ENCODE measurements around the gene NUBPL.

Gene NUBPL

DNA sequence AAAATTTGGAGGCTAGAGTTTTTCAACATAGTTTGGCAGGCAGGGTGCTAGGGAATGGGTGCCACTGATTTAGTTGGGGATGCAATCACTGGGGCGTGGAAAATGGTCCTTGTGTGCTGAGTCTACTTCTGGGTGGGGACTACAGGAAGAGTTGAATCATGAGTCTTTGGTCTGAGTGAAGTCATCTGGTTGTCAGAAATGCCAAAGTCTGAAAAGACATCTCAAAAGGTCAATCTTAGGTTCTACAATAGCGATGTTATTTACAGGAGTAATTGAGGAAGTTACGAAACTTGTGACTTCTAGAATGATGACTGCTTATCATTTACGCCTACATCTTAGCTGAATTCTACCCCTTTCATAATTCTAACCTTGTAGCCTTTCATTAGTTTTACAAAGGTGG is 209.1 kb downstream of the NUBPL start:
- H3K9ac ChIP-seq = no peak overlapping the region
- no peak overlapping the region for H3K4me3 ChIP-seq (ENCODE audit: low read depth, low read length)
- no peaks in the 10 kb centered on the region for H3K4me1 ChIP-seq
- H3K27ac ChIP-seq = no peak overlapping the region
- peaks cover 2% of the 10 kb centered on the region for H3K79me2 ChIP-seq
- no peak overlapping the region for H2AFZ ChIP-seq
- TF ChIP-seq, protein P1, sequence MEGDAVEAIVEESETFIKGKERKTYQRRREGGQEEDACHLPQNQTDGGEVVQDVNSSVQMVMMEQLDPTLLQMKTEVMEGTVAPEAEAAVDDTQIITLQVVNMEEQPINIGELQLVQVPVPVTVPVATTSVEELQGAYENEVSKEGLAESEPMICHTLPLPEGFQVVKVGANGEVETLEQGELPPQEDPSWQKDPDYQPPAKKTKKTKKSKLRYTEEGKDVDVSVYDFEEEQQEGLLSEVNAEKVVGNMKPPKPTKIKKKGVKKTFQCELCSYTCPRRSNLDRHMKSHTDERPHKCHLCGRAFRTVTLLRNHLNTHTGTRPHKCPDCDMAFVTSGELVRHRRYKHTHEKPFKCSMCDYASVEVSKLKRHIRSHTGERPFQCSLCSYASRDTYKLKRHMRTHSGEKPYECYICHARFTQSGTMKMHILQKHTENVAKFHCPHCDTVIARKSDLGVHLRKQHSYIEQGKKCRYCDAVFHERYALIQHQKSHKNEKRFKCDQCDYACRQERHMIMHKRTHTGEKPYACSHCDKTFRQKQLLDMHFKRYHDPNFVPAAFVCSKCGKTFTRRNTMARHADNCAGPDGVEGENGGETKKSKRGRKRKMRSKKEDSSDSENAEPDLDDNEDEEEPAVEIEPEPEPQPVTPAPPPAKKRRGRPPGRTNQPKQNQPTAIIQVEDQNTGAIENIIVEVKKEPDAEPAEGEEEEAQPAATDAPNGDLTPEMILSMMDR (IDR thresholded peaks at IDR 0.05) = no peak
- H3K36me3 ChIP-seq (ENCODE audit: control insufficient read depth, insufficient read depth, low read length) = no peaks in the 10 kb centered on the region
- H3K4me2 ChIP-seq (ENCODE audit: low read length) = no peak overlapping the region
- H3K27me3 ChIP-seq (ENCODE audit: control insufficient read depth, insufficient read depth, low read length) = no peaks in the 10 kb centered on the region
- no peaks in the 10 kb centered on the region for H3K9me3 ChIP-seq (ENCODE audit: control insufficient read depth, low read length)

- Histone ChIP-seq H3K79me2 (peaks cover 2% of the 10 kb centered on the region), H3K4me3 (ENCODE audit: low read depth, low read length) (no peak overlapping the region), H3K27ac (no peak overlapping the region), H3K9ac (no peak overlapping the region), H2AFZ (no peak overlapping the region), H3K36me3 (ENCODE audit: control insufficient read depth, insufficient read depth, low read length) (no peaks in the 10 kb centered on the region), H3K27me3 (ENCODE audit: control insufficient read depth, insufficient read depth, low read length) (no peaks in the 10 kb centered on the region), H3K9me3 (ENCODE audit: control insufficient read depth, low read length) (no peaks in the 10 kb centered on the region), H3K4me2 (ENCODE audit: low read length) (no peak overlapping the region), H3K4me1 (no peaks in the 10 kb centered on the region)
- TF ChIP-seq, protein P1 (IDR thresholded peaks at IDR 0.05) = no peak
Measured at GRCh38 chr14:31774567-31774966, 213.4 kb downstream of the NUBPL start.

- Histone ChIP-seq H3K4me1 (no peaks in the 10 kb centered on the region), H3K9ac (no peak overlapping the region), H3K36me3 (ENCODE audit: control insufficient read depth, insufficient read depth, low read length) (no peaks in the 10 kb centered on the region), H3K79me2 (peaks cover 2% of the 10 kb centered on the region), H3K4me2 (ENCODE audit: low read length) (no peak overlapping the region), H2AFZ (no peak overlapping the region), H3K27me3 (ENCODE audit: control insufficient read depth, insufficient read depth, low read length) (no peaks in the 10 kb centered on the region), H3K9me3 (ENCODE audit: control insufficient read depth, low read length) (no peaks in the 10 kb centered on the region), H3K4me3 (ENCODE audit: low read depth, low read length) (no peak overlapping the region), H3K27ac (no peak overlapping the region)
- TF ChIP-seq, protein P1 (IDR thresholded peaks at IDR 0.05) = no peak
Measured at GRCh38 chr14:31777312-31777711, 216.1 kb downstream of the NUBPL start.

DNA sequence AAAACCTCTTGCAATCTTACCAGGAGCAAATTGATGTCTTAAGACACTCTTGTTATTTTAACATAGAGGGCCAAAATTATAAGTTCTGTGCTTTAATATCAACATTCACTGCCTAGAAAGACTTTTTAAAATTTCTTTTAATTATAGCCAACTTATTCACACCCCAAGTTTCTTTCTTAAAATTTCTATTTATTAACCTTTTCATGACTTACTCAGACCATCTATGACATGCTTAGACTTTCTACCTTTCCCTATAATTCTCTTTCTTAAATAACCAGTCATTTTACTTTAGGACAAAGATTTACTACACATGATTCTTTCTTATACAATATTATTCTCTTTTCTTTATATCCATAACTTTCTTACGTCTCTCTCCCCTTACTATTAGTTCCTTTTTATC is 220.4 kb downstream of the NUBPL start:
- Histone ChIP-seq H3K27me3 (ENCODE audit: control insufficient read depth, insufficient read depth, low read length) (no peaks in the 10 kb centered on the region), H3K79me2 (no peaks in the 10 kb centered on the region), H3K36me3 (ENCODE audit: control insufficient read depth, insufficient read depth, low read length) (no peaks in the 10 kb centered on the region), H3K4me2 (ENCODE audit: low read length) (no peak overlapping the region), H3K4me1 (no peaks in the 10 kb centered on the region), H2AFZ (no peak overlapping the region), H3K9ac (no peak overlapping the region), H3K27ac (no peak overlapping the region), H3K9me3 (ENCODE audit: control insufficient read depth, low read length) (no peaks in the 10 kb centered on the region), H3K4me3 (ENCODE audit: low read depth, low read length) (no peak overlapping the region)
- TF ChIP-seq, protein P1 (IDR thresholded peaks at IDR 0.05) = no peak

DNA sequence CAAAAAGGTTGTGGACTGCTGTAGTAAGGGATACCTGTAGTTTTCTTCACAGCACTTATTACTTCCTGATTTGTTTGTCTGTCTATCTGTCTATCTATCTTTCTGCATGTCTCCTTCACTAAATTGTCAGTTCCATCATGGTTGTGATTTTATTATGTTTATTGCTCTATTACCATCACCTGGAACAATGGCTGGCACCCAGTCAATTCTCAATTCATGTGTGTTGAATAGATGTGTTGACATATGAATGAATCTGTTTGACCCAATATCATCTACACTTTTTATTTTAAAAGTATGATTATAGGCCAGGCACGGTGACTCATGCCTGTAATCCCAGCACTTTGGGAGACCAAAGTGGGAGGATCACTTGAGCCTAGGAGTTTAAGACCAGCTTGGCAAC is 224.4 kb downstream of the NUBPL start:
- H2AFZ ChIP-seq = no peak overlapping the region
- no peaks in the 10 kb centered on the region for H3K9me3 ChIP-seq (ENCODE audit: control insufficient read depth, low read length)
- H3K27me3 ChIP-seq (ENCODE audit: control insufficient read depth, insufficient read depth, low read length) = no peaks in the 10 kb centered on the region
- H3K36me3 ChIP-seq (ENCODE audit: control insufficient read depth, insufficient read depth, low read length) = no peaks in the 10 kb centered on the region
- H3K4me1 ChIP-seq = no peaks in the 10 kb centered on the region
- no peaks in the 10 kb centered on the region for H3K79me2 ChIP-seq
- H3K4me3 ChIP-seq (ENCODE audit: low read depth, low read length) = no peak overlapping the region
- TF ChIP-seq, protein P1 (IDR thresholded peaks at IDR 0.05) = no peak
- H3K27ac ChIP-seq = no peak overlapping the region
- no peak overlapping the region for H3K4me2 ChIP-seq (ENCODE audit: low read length)
- no peak overlapping the region for H3K9ac ChIP-seq
